Keratinocyte (primary cell): ENCODE measurements around the gene MST1. TPM values are rescaled to one million over a fixed set of nuclear protein-coding genes. Genes with fewer than 3 reads are reported as not detected.

Experiments
- DNase-seq: peaks from one replicate; pipeline ENCODE4 v3.0.0-alpha.2; 2011; ENCODE audit warnings: low read depth, missing footprints, low spot score
- FAIRE-seq: peaks from 2 replicates; lab custom pipeline; 2011; peaks lifted over from hg19 to GRCh38; lab: Jason Lieb, UNC
- H2AFZ ChIP-seq: 2 replicates; pipeline ENCODE4 v1.6.0; 2012; ENCODE audit warnings: low read length, control low read depth, inconsistent platforms; ENCODE audit not compliant: control insufficient read depth
- H3K27ac ChIP-seq: 2 replicates; pipeline ENCODE4 v1.5.1; 2011; ENCODE audit warnings: low read length; ENCODE audit not compliant: control insufficient read depth, insufficient read depth
- H3K27me3 ChIP-seq: 3 replicates; pipeline ENCODE4 v1.6.0; 2011; ENCODE audit warnings: low read length; ENCODE audit not compliant: control insufficient read depth, insufficient read depth; ENCODE audit errors: extremely low read depth
- H3K36me3 ChIP-seq, 2 experiments: 2 replicates in 1 of 2; 3 replicates in 1 of 2; pipeline ENCODE4 v1.5.1; 2011; ENCODE audit warnings: low read length in 2 of 2, mild to moderate bottlenecking in 1 of 2; ENCODE audit not compliant: control insufficient read depth in 2 of 2, insufficient read depth in 2 of 2; ENCODE audit errors: extremely low read depth in 1 of 2
- H3K4me1 ChIP-seq: 3 replicates; pipeline ENCODE4 v1.5.1; 2011; ENCODE audit warnings: low read length; ENCODE audit not compliant: control insufficient read depth, insufficient read depth; ENCODE audit errors: extremely low read depth
- H3K4me2 ChIP-seq: 3 replicates; pipeline ENCODE4 v1.6.0; 2011; ENCODE audit warnings: low read depth, low read length; ENCODE audit not compliant: control insufficient read depth, insufficient read depth; ENCODE audit errors: extremely low read depth
- H3K4me3 ChIP-seq, 3 experiments: fragments of 200-600 bp in 1 of 3; sonication (generic) in 1 of 3; 2 replicates in 2 of 3; 3 replicates in 1 of 3; pipeline ENCODE4 v1.5.1; 2011 to 2016; ENCODE audit warnings: low read length in 3 of 3, mild to moderate bottlenecking in 3 of 3, control low read depth in 2 of 3, inconsistent platforms in 1 of 3, low read depth in 1 of 3, mixed read lengths in 1 of 3, mixed run types in 1 of 3, moderate library complexity in 1 of 3; ENCODE audit not compliant: control insufficient read depth in 2 of 3, insufficient read depth in 2 of 3; ENCODE audit errors: extremely low read depth in 1 of 3
- H3K79me2 ChIP-seq: 2 replicates; pipeline ENCODE4 v1.6.0; 2012; ENCODE audit warnings: low read length; ENCODE audit not compliant: control insufficient read depth, insufficient read depth
- H3K9ac ChIP-seq: 3 replicates; pipeline ENCODE4 v1.6.0; 2011; ENCODE audit warnings: low read length; ENCODE audit not compliant: control insufficient read depth, insufficient read depth; ENCODE audit errors: extremely low read depth
- H3K9me1 ChIP-seq: 3 replicates; pipeline ENCODE4 v1.6.0; 2011; ENCODE audit warnings: low read length; ENCODE audit not compliant: control insufficient read depth, insufficient read depth; ENCODE audit errors: extremely low read depth
- H3K9me3 ChIP-seq: 2 replicates; pipeline ENCODE4 v1.5.1; 2012; ENCODE audit warnings: low read depth, low read length; ENCODE audit not compliant: control insufficient read depth
- H4K20me1 ChIP-seq: 3 replicates; pipeline ENCODE4 v1.6.0; 2011; ENCODE audit warnings: low read length; ENCODE audit not compliant: control insufficient read depth, insufficient read depth; ENCODE audit errors: extremely low read depth
- EZH2 ChIP-seq: IDR thresholded peaks from one replicate; pipeline ENCODE4 v1.6.1; 2012; ENCODE audit warnings: inconsistent platforms, mild to moderate bottlenecking, low read length, moderate library complexity
- dilution Hi-C: fragments of 300-500 bp; cut with MboI; formaldehyde crosslinking; loops from one replicate; pipeline ENCODE4 v1.7.0; 2020; ENCODE audit warnings: low sequenced_read_pairs; ENCODE audit not compliant: extremely low pct_ligation_motif_present
- polyA plus RNA-seq, 5 experiments: library from polyadenylated mRNA; depleted of rRNA in 3 of 5; stranded (reverse) in 3 of 5; stranded (forward) in 1 of 5; unstranded in 1 of 5; fragments of >200 nt; gene quantifications; 1 replicate in 1 of 5; 2 replicates in 3 of 5; 3 replicates in 1 of 5; pipeline versions ENCODE4 v1.2.1 to v1.2.3, GENCODE V29; 2011 to 2012; ENCODE audit warnings: missing spikeins in 2 of 5, low read depth in 1 of 5, low replicate concordance in 1 of 5
- TF ChIP-seq, protein P1 (sequence below), 3 experiments: IDR thresholded peaks in 1 of 3; conservative IDR thresholded peaks in 1 of 3; optimal IDR thresholded peaks in 1 of 3; 2 replicates in 2 of 3; 3 replicates in 1 of 3; pipeline versions ENCODE3 to v1.5.1; 2011; ENCODE audit warnings: low read length in 3 of 3, mild to moderate bottlenecking in 3 of 3, moderate library complexity in 2 of 3, control low read depth in 1 of 3, inconsistent platforms in 1 of 3; ENCODE audit not compliant: insufficient read depth in 2 of 3; ENCODE audit errors: extremely low read depth in 1 of 3

Gene MST1
- polyA plus RNA-seq, 1 donor (not counting 4 experiments of a cell fraction or from before 2014, with no cell fraction given) = 5.2 TPM

DNA sequence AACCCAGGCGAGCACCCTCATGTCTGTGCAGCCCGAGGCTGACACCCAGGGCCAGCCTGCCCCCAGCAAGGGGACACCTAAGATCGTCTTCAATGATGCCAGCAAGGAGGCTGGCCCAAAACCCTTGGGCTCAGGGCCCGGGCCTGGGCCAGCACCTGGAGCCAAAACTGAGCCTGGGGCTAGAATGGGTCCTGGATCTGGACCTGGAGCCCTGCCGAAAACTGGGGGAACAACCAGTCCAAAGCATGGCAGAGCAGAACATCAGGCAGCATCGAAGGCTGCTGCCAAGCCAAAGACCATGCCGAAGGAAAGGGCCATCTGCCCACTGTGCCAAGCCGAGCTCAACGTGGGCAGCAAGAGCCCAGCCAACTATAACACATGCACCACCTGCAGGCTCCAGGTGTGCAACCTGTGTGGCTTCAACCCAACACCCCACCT is 46.5 kb downstream of the MST1 start:
- Histone ChIP-seq H3K4me2 (no peak overlapping the region), H3K79me2 (no peaks in the 10 kb centered on the region), H3K9me3 (no peaks in the 10 kb centered on the region), H3K9ac (no peak overlapping the region), H3K36me3 (no peaks in the 10 kb centered on the region), H3K9me1 (no peaks in the 10 kb centered on the region), H3K4me1 (peaks cover 13% of the 10 kb centered on the region), H3K27ac (no peak overlapping the region), H3K4me3 (no peak overlapping the region), H2AFZ (no peak overlapping the region), H3K27me3 (peaks cover 7% of the 10 kb centered on the region), H4K20me1 (no peaks in the 10 kb centered on the region)
- dilution Hi-C loops = no loop called here
- no peak for DNase-seq
- TF ChIP-seq, protein P1, sequence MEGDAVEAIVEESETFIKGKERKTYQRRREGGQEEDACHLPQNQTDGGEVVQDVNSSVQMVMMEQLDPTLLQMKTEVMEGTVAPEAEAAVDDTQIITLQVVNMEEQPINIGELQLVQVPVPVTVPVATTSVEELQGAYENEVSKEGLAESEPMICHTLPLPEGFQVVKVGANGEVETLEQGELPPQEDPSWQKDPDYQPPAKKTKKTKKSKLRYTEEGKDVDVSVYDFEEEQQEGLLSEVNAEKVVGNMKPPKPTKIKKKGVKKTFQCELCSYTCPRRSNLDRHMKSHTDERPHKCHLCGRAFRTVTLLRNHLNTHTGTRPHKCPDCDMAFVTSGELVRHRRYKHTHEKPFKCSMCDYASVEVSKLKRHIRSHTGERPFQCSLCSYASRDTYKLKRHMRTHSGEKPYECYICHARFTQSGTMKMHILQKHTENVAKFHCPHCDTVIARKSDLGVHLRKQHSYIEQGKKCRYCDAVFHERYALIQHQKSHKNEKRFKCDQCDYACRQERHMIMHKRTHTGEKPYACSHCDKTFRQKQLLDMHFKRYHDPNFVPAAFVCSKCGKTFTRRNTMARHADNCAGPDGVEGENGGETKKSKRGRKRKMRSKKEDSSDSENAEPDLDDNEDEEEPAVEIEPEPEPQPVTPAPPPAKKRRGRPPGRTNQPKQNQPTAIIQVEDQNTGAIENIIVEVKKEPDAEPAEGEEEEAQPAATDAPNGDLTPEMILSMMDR (optimal IDR thresholded peaks at IDR 0.05 in 1 of 3, IDR thresholded peaks at IDR 0.05 in 1 of 3, conservative IDR thresholded peaks at IDR 0.05 in 1 of 3; ENCODE audit: extremely low read depth in 1 of 3, insufficient read depth in 2 of 3, low read length in 3 of 3) = no peak
- no peak for TF ChIP-seq EZH2
- FAIRE-seq = no peak

DNA sequence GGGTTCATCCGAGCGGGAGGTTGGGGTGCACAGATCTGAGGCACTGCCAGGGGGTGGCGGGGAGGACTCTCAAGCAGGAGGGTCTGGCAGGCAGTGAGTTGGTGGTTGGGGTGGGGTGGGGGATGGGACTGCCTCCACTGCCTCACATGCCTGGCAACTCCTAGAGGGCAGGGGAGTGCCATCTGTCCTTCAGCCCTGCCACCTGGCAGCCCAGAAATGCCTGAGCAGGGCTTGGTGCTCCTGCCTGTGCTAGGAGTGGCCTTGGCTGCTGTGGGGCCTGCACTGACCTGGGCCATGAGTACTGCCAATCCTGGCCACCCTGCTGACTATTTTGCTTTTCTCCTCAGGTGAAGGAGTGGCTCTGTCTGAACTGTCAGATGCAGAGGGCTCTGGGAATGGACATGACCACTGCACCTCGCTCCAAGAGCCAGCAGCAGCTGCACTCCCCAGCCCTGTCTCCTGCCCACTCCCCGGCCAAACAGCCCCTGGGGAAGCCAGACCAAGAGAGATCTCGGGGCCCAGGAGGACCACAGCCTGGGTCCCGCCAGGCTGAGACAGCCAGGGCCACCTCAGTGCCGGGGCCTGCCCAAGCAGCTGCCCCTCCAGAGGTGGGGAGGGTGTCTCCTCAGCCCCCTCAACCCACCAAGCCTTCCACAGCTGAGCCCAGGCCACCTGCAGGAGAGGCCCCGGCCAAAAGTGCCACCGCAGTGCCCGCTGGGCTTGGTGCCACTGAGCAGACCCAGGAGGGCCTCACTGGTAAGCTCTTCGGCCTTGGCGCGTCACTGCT is 47.2 kb downstream of the MST1 start:
- Histone ChIP-seq H3K4me2 (no peak overlapping the region), H3K27me3 (peaks cover 7% of the 10 kb centered on the region), H3K9me3 (no peaks in the 10 kb centered on the region), H3K79me2 (no peaks in the 10 kb centered on the region), H3K27ac (no peak overlapping the region), H3K9ac (no peak overlapping the region), H3K36me3 (no peaks in the 10 kb centered on the region), H4K20me1 (no peaks in the 10 kb centered on the region), H2AFZ (no peak overlapping the region), H3K4me1 (peaks cover 19% of the 10 kb centered on the region), H3K9me1 (peaks cover 3% of the 10 kb centered on the region), H3K4me3 (no peak overlapping the region)
- no peak for FAIRE-seq
- no peak for DNase-seq
- dilution Hi-C loops = no loop called here
- no peak for TF ChIP-seq EZH2
- TF ChIP-seq, protein P1 (optimal IDR thresholded peaks at IDR 0.05 in 1 of 3, IDR thresholded peaks at IDR 0.05 in 1 of 3, conservative IDR thresholded peaks at IDR 0.05 in 1 of 3; ENCODE audit: extremely low read depth in 1 of 3, insufficient read depth in 2 of 3, low read length in 3 of 3) = no peak
